Psoas muscle (tissue), 8 donors: ENCODE results near the gene RAB12. TPM values are rescaled to one million over a fixed set of nuclear protein-coding genes. Genes with fewer than 3 reads are reported as not detected.

Source experiments
- ATAC-seq, 4 donors: fragments of 200-7000 bp; cut with Tn5 transposase; one replicate each; pipeline ENCODE4 v1.9.1; 2020; ENCODE audit warnings: moderate library complexity in 3 of 4, mild to moderate bottlenecking in 2 of 4
- DNase-seq, 2 donors: peaks; one replicate each; pipeline ENCODE4 v3.0.0-alpha.2; 2020
- H3K27ac ChIP-seq: fragments of 200-600 bp; one replicate; pipeline ENCODE4 v1.8.0; 2022
- H3K27me3 ChIP-seq, 3 donors: fragments of 200-600 bp in 1 of 3; one replicate each; pipeline versions ENCODE4 v1.6.1 to v1.8.0; 2013 to 2022; ENCODE audit warnings: low read length in 2 of 3, mild to moderate bottlenecking in 2 of 3, moderate library complexity in 1 of 3; ENCODE audit not compliant: insufficient read depth in 3 of 3
- H3K36me3 ChIP-seq, 2 donors: fragments of 200-600 bp in 1 of 2; one replicate each; pipeline versions ENCODE4 v1.6.1 to v1.8.0; 2013 to 2022; ENCODE audit warnings: low read depth in 1 of 2, mild to moderate bottlenecking in 1 of 2, moderate library complexity in 1 of 2; ENCODE audit not compliant: insufficient read depth in 1 of 2
- H3K4me1 ChIP-seq: fragments of 200-600 bp; one replicate; pipeline ENCODE4 v1.8.0; 2022
- H3K4me3 ChIP-seq: fragments of 200-600 bp; one replicate; pipeline ENCODE4 v1.8.0; 2022; ENCODE audit warnings: mild to moderate bottlenecking
- H3K9me3 ChIP-seq: fragments of 200-600 bp; one replicate; pipeline ENCODE4 v1.8.0; 2022
- WGBS, 3 donors: extraction: QIAGEN DNeasy Blood & Tissue Kit; methylation state at CpG; one replicate each; pipeline versions ENCODE4 v1.1.6 to v1.1.7; 2013; 5-methylcytosine and 5-hydroxymethylcytosine counted together
- intact Hi-C, 2 donors: fragments of 100-400 bp; cut with DNase I; formaldehyde crosslinking; loops; one replicate each; pipeline versions ENCODE4 v1.11.0 to v1.14.2; 2022
- polyA plus RNA-seq, 3 donors: library from polyadenylated mRNA; stranded (reverse); fragments of 200-250 nt; gene quantifications; one replicate each; pipeline ENCODE4 v1.2.3, GENCODE V29; 2013
- total RNA-seq, 4 donors: library from RNA; stranded (reverse); fragmentation: NEBNext Ultra II Directional in 2 of 4; extraction: Animal tissue kit (Norgen Biotek cat#: 25700) in 2 of 4; gene quantifications; one replicate each; pipeline versions ENCODE4 v1.2.1 to v1.2.4, GENCODE V29; 2021 to 2023
- TF ChIP-seq, protein P1 (sequence below): fragments of 200-600 bp; IDR thresholded peaks from one replicate; pipeline ENCODE4 v1.8.0; 2022; ENCODE audit warnings: antibody characterized with exemption
- donor health status: healthy with polysubstance abuse.
- donor health status: DM: no; HTN: no; CAD: no; lungs with moderate emphysema.
- donor health status: Bipolar disorder and iron deficiency.
- donor health status: healthy.
- donor health status: DM: yes; HTN: yes; CAD: no.
- donor health status: DM: no; HTN: no; CAD: no.
- donor health status: DM: no; HTN: no; CAD: no.
- donor health status: DM: yes; HTN: yes; CAD: no.

RAB12 gene
- total and polyA plus RNA-seq, 7 donors = 49.0 to 239 (median 111) TPM

DNA sequence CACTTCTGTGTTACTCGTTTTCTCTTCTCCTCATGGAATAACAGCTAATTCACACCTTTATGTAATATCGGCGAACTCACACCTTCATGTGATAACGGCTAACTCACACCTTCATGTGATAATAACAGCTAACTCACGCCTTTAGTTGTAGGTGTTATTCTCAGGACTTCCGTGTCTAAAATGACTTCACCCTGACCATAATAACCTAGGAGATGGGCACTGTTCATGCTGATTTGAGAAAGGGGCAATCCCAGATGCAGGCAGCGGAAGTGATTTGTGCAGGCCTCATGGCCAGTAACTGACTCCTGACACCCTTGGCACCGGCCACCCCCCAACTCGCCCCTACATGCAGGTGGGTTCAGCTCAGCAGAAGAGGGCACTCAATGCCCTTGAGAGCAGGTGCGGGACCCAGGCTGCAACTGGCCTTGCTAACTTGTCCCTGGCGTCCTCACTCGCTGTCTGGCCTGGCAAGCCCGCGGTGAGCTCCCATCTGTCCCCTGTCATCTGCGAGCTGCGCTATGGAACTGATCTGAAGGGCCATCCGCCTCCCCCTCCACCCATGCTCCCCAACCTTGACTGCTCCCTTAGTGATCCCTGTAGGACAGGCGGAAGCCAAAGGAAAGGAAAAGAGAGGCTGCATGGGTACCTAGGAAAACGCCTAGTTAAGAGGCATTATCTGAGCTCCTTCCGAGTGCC lies 53.5 kb downstream of the RAB12 start:
- no peak for DNase-seq
- intact Hi-C loops = loop anchor here in 1 of 2 donors (10.0 kb wide), 1 partner anchor 322 kb away; no protein-coding TSS in a partner anchor
- no peaks in the 10 kb centered on the region for H3K27me3 ChIP-seq
- H3K4me3 ChIP-seq = no peak overlapping the region
- no peak for ATAC-seq
- no peak overlapping the region for H3K27ac ChIP-seq
- H3K9me3 ChIP-seq = no peaks in the 10 kb centered on the region
- H3K36me3 ChIP-seq = no peaks in the 10 kb centered on the region
- TF ChIP-seq, protein P1, sequence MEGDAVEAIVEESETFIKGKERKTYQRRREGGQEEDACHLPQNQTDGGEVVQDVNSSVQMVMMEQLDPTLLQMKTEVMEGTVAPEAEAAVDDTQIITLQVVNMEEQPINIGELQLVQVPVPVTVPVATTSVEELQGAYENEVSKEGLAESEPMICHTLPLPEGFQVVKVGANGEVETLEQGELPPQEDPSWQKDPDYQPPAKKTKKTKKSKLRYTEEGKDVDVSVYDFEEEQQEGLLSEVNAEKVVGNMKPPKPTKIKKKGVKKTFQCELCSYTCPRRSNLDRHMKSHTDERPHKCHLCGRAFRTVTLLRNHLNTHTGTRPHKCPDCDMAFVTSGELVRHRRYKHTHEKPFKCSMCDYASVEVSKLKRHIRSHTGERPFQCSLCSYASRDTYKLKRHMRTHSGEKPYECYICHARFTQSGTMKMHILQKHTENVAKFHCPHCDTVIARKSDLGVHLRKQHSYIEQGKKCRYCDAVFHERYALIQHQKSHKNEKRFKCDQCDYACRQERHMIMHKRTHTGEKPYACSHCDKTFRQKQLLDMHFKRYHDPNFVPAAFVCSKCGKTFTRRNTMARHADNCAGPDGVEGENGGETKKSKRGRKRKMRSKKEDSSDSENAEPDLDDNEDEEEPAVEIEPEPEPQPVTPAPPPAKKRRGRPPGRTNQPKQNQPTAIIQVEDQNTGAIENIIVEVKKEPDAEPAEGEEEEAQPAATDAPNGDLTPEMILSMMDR = no peak
- H3K4me1 ChIP-seq = no peaks in the 10 kb centered on the region
- WGBS, 3 donors = 87 to 90% (median 89%) methylated on average over 20 of the region's 20 CpGs

DNA sequence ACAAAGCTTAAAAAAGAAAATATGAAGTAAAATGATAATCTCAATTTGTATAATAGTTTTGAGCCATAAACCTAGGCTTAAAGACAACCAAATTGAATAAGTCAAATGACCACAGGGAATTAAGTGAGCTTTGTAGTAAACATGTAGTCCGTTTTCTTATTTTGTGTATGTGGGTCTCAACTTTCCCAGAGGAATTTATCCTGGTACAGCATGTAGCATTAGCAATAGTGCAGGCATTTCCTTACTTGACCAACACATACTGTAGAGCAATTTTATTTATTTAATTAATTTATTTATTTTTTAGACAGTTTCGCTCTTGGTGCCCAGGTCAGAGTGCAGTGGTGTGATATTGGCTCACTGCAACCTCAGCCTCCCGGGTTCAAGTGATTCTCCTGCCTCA lies 58.6 kb downstream of the RAB12 start:
- 86 to 92% (median 91%) methylated on average over 3 of the region's 3 CpGs for WGBS, 3 donors
- Histone ChIP-seq H3K27ac (no peak overlapping the region), H3K27me3 (no peaks in the 10 kb centered on the region), H3K36me3 (no peaks in the 10 kb centered on the region), H3K4me3 (no peak overlapping the region), H3K4me1 (no peaks in the 10 kb centered on the region), H3K9me3 (no peaks in the 10 kb centered on the region)
- TF ChIP-seq, protein P1 = no peak
- intact Hi-C loops = loop anchor here in 1 of 2 donors (10.0 kb wide), 1 partner anchor 317 kb away; no protein-coding TSS in a partner anchor
- DNase-seq (no peak), ATAC-seq (no peak)

DNA sequence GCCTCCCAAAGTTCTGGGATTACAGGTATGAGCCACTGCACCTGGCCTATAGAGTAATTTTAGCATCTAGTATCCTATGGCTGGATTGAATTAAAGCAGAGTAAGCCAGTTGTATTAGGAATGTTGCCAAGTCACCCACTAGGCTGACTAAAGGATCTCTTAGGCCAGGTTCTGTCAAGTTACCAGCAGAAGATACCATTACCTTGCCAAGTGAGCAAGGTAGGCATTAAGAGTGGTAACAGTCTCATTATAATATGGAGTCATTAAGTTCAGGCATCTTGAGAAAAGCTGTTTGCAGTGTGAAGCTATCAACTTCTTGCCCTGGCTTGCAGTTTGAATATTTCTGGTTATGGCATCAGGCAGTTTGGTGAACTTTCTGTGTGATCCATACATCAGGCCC lies 59.1 kb downstream of the RAB12 start:
- DNase-seq = no peak
- no peak for ATAC-seq
- TF ChIP-seq, protein P1 = no peak
- Histone ChIP-seq H3K27me3 (no peaks in the 10 kb centered on the region), H3K36me3 (no peaks in the 10 kb centered on the region), H3K4me3 (no peak overlapping the region), H3K9me3 (no peaks in the 10 kb centered on the region), H3K27ac (no peak overlapping the region), H3K4me1 (no peaks in the 10 kb centered on the region)
- intact Hi-C loops = loop anchor here in 1 of 2 donors (10.0 kb wide), 1 partner anchor 316 kb away; no protein-coding TSS in a partner anchor

DNA sequence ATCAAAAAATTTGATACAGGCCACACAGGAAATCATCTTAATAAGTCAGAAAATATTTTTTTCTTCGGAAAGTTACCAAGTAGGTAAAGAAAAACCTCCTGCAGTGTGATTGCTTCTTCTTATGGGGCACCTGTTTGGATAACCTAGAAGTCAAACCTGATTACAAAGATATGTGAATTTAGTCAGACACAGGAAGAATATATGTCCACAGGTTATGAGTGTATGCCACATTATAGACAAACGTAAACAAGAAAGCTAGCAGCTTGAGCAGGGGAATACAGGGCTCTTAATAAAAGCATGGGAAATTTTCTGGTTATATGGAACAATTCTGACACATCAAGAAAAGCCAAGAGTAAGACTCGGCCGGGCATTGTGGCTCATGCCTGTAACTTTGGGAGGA lies 60.3 kb downstream of the RAB12 start:
- WGBS, 3 donors = 82 to 90% (median 87%) methylated on average over 4 of the region's 4 CpGs
- no peaks in the 10 kb centered on the region for H3K4me1 ChIP-seq
- no peaks in the 10 kb centered on the region for H3K36me3 ChIP-seq
- no peaks in the 10 kb centered on the region for H3K9me3 ChIP-seq
- no peak overlapping the region for H3K4me3 ChIP-seq
- ATAC-seq (no peak), DNase-seq (no peak)
- H3K27ac ChIP-seq = no peak overlapping the region
- intact Hi-C loops = loop anchor here in 1 of 2 donors (10.0 kb wide), 1 partner anchor 315 kb away; no protein-coding TSS in a partner anchor
- no peaks in the 10 kb centered on the region for H3K27me3 ChIP-seq
- TF ChIP-seq, protein P1 = no peak
